Neural crest cell (in vitro differentiated cells): ENCODE data around the gene ZNF646. TPM values are rescaled to one million over a fixed set of nuclear protein-coding genes. Genes with fewer than 3 reads are reported as not detected.

Experiments used
- DNase-seq: peaks from one replicate; pipeline ENCODE4 v3.0.0; 2021; ENCODE audit warnings: low read depth, mixed read lengths, low spot score
- H3K27ac Mint-ChIP-seq: one replicate; pipeline ENCODE4 v1.8.0; 2021; ENCODE audit warnings: mild to moderate bottlenecking, mixed read lengths; ENCODE audit not compliant: unreplicated experiment
- H3K27me3 Mint-ChIP-seq: 2 replicates; pipeline ENCODE4 v1.8.0; 2021; ENCODE audit warnings: low read depth, mild to moderate bottlenecking, mixed read lengths
- H3K36me3 Mint-ChIP-seq: 2 replicates; pipeline ENCODE4 v1.8.0; 2021; ENCODE audit warnings: low read depth, mild to moderate bottlenecking, mixed read lengths
- H3K4me1 Mint-ChIP-seq: 2 replicates; pipeline ENCODE4 v1.8.0; 2021; ENCODE audit warnings: mixed read lengths
- H3K4me3 Mint-ChIP-seq: one replicate; pipeline ENCODE4 v1.8.0; 2021; ENCODE audit warnings: mild to moderate bottlenecking, mixed read lengths
- H3K9me3 Mint-ChIP-seq: 2 replicates; pipeline ENCODE4 v1.8.0; 2021; ENCODE audit warnings: mixed read lengths
- CTCF ChIP-seq: fragments of 200-600 bp; sonication (generic); conservative IDR thresholded peaks from 2 replicates; pipeline ENCODE4 v1.5.0; 2021; ENCODE audit warnings: antibody characterized with exemption, mild to moderate bottlenecking
- total RNA-seq: library from RNA; stranded (reverse); gene quantifications from 2 replicates; pipeline ENCODE4 v1.2.1, GENCODE V29; 2021

Gene ZNF646
- total RNA-seq, 1 donor from 2014 or later, result 32.4 TPM

GRCh38 chr16:31130336-31130891, 56.2 kb downstream of the ZNF646 start:
- H3K4me1 Mint-ChIP-seq, result peaks cover 14% of the 10 kb centered on the region
- peaks cover 5% of the 10 kb centered on the region for H3K27me3 Mint-ChIP-seq
- no peaks in the 10 kb centered on the region for H3K9me3 Mint-ChIP-seq
- no peak overlapping the region for H3K27ac Mint-ChIP-seq
- H3K4me3 Mint-ChIP-seq, result no peak overlapping the region
- no peak for TF ChIP-seq CTCF
- no peaks in the 10 kb centered on the region for H3K36me3 Mint-ChIP-seq
- DNase-seq, result no peak

- no peaks in the 10 kb centered on the region for H3K9me3 Mint-ChIP-seq
- H3K27ac Mint-ChIP-seq, result no peak overlapping the region
- peaks cover 17% of the 10 kb centered on the region for H3K4me1 Mint-ChIP-seq
- H3K36me3 Mint-ChIP-seq, result no peaks in the 10 kb centered on the region
- DNase-seq, result no peak
- H3K4me3 Mint-ChIP-seq, result no peak overlapping the region
- no peak for TF ChIP-seq CTCF
- H3K27me3 Mint-ChIP-seq, result peaks cover 8% of the 10 kb centered on the region
Observed at GRCh38 chr16:31130899-31131298, 56.7 kb downstream of the ZNF646 start.

GRCh38 chr16:31131416-31131815, 57.2 kb downstream of the ZNF646 start:
- Mint-ChIP-seq H3K9me3 (no peaks in the 10 kb centered on the region), H3K36me3 (no peaks in the 10 kb centered on the region), H3K27me3 (peaks cover 12% of the 10 kb centered on the region), H3K27ac (no peak overlapping the region), H3K4me1 (peaks cover 21% of the 10 kb centered on the region), H3K4me3 (no peak overlapping the region)
- DNase-seq, result no peak
- TF ChIP-seq CTCF, result no peak

- no peak for TF ChIP-seq CTCF
- H3K4me1 Mint-ChIP-seq, result peaks cover 21% of the 10 kb centered on the region
Observed at GRCh38 chr16:31131841-31132271, 57.6 kb downstream of the ZNF646 start.

GRCh38 chr16:31132303-31132979, 58.2 kb downstream of the ZNF646 start:
- H3K27ac Mint-ChIP-seq, result peak overlapping the region; percentile 19
- no peak for TF ChIP-seq CTCF

More at GRCh38 chr16:31131841-31132271, 57.6 kb downstream of the ZNF646 start:
- Mint-ChIP-seq H3K27me3 (peaks cover 12% of the 10 kb centered on the region), H3K4me3 (no peak overlapping the region), H3K9me3 (no peaks in the 10 kb centered on the region), H3K27ac (no peak overlapping the region), H3K36me3 (no peaks in the 10 kb centered on the region)
- no peak for DNase-seq

More at GRCh38 chr16:31132303-31132979, 58.2 kb downstream of the ZNF646 start:
- peaks cover 12% of the 10 kb centered on the region for H3K27me3 Mint-ChIP-seq
- H3K4me1 Mint-ChIP-seq, result peaks cover 21% of the 10 kb centered on the region
- no peak for DNase-seq
- H3K36me3 Mint-ChIP-seq, result no peaks in the 10 kb centered on the region
- no peak overlapping the region for H3K4me3 Mint-ChIP-seq
- no peaks in the 10 kb centered on the region for H3K9me3 Mint-ChIP-seq
